Stimulated activated CD4-positive, alpha-beta T cell treated with anti-CD3 and anti-CD28 coated beads, Interleukin-4, amount 100 ng/mL, for 1 hour (primary cell): Measurements from ENCODE around the gene AIM2.

Experiments used
- DNase-seq: peaks from one replicate; pipeline ENCODE4 v3.0.0-alpha.2; 2020

Gene AIM2

GRCh38 chr1:159014003-159014571 lies 62.5 kb downstream of the AIM2 start:
- no peak for DNase-seq

DNA sequence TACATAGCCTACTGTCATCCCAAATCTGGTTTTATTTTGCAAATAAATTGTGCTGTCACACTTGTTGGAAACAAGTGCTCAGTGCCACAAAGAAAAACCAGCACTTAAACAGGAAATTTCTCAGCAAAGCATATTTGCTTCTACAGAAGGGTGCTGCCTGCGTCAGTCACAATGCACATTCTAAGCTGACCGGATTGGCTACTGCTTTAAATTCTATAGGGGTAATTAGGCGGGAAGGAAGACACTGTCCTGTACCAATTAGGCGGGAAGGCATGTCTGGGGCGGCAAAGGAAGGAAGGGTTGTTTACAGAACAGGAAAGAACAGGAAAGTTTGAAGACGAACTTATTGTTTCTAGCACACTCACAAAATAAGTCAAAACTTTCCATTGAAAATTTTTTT lies 64.1 kb downstream of the AIM2 start:
- peak; percentile 27 for DNase-seq
